GM12878 (cell line): ENCODE measurements around the gene HSPA4. TPM values are rescaled to one million over a fixed set of nuclear protein-coding genes. Genes with fewer than 3 reads are reported as not detected.

Source experiments
- ATAC-seq: fragments of 200-7000 bp; cut with Tn5 transposase; 3 replicates; pipeline ENCODE4 v1.9.1; 2020; ENCODE audit warnings: mild to moderate bottlenecking, moderate library complexity
- BruUV-seq: library from RNA; stranded (reverse); fragments of 400-500 nt; replicated peaks from 2 replicates; lab custom pipeline; 2021; lab: Mats Ljungman, UMichigan
- CTCF ChIA-PET: fragments of 300-600 bp; sonication (Branson Sonifier 250); formaldehyde crosslinking; extraction: SDS; loops from one replicate; lab custom pipeline; 2021; ENCODE audit warnings: inconsistent platforms; lab: Yijun Ruan, JAX
- POLR2A ChIA-PET: fragments of 350-600 bp; formaldehyde crosslinking; extraction: SDS; loops from one replicate; lab custom pipeline; 2021; ENCODE audit warnings: inconsistent platforms; lab: Charles Lee
- RAD21 ChIA-PET: fragments of 300-600 bp; sonication (Branson Sonifier 250); formaldehyde crosslinking; loops from one replicate; lab custom pipeline; 2023; ENCODE audit warnings: antibody characterized with exemption; ENCODE audit not compliant: unreplicated experiment; lab: Charles Lee
- SMC1A ChIA-PET: fragments of 300-600 bp; sonication (Branson Sonifier 250); formaldehyde crosslinking; loops from one replicate; lab custom pipeline; 2023; ENCODE audit not compliant: unreplicated experiment, uncharacterized antibody; lab: Charles Lee
- DNase-seq: peaks from one replicate; pipeline ENCODE4 v3.0.0-alpha.2; 2011; ENCODE audit warnings: low read depth, low spot score
- FAIRE-seq: peaks from 3 replicates; lab custom pipeline; 2011; peaks lifted over from hg19 to GRCh38; lab: Jason Lieb, UNC
- H2AFZ ChIP-seq: 2 replicates; pipeline ENCODE4 v1.6.0; 2011; ENCODE audit warnings: low read depth, low read length, control low read depth; ENCODE audit not compliant: control insufficient read depth
- H3K27ac ChIP-seq: 2 replicates; pipeline ENCODE4 v1.5.1; 2011; ENCODE audit warnings: control low read depth; ENCODE audit not compliant: control insufficient read depth, insufficient read depth
- H3K27me3 ChIP-seq, 2 experiments: replicated peaks in 1 of 2; 2 replicates each; pipeline versions ENCODE4 v1.6.0 to v1.6.1; 2011; ENCODE audit warnings: low read length in 1 of 2; ENCODE audit not compliant: control insufficient read depth in 2 of 2, insufficient read depth in 2 of 2
- H3K36me3 ChIP-seq, 2 experiments: 2 replicates each; pipeline ENCODE4 v1.5.1; 2011; ENCODE audit warnings: low read length in 1 of 2; ENCODE audit not compliant: control insufficient read depth in 2 of 2, insufficient read depth in 2 of 2
- H3K4me1 ChIP-seq: 2 replicates; pipeline ENCODE4 v1.6.1; 2011; ENCODE audit warnings: mild to moderate bottlenecking, low read length, moderate library complexity, mixed read lengths; ENCODE audit not compliant: control insufficient read depth, insufficient read depth
- H3K4me2 ChIP-seq: 2 replicates; pipeline ENCODE4 v1.6.0; 2011; ENCODE audit warnings: control low read depth; ENCODE audit not compliant: control insufficient read depth, insufficient read depth
- H3K4me3 ChIP-seq: fragments of 200-600 bp; sonication (generic); 2 replicates; pipeline ENCODE4 v1.5.1; 2016
- H3K79me2 ChIP-seq: 2 replicates; pipeline ENCODE4 v1.6.0; 2011; ENCODE audit warnings: low read length; ENCODE audit not compliant: control insufficient read depth, insufficient read depth
- H3K9ac ChIP-seq: 2 replicates; pipeline ENCODE4 v1.8.0; 2011; ENCODE audit warnings: low read length, control low read depth, mixed read lengths; ENCODE audit not compliant: control insufficient read depth, insufficient read depth
- H3K9me3 ChIP-seq: replicated peaks from 3 replicates; pipeline ENCODE4 v1.5.1; 2011; ENCODE audit warnings: mild to moderate bottlenecking, low read length; ENCODE audit not compliant: control insufficient read depth, insufficient read depth
- H4K20me1 ChIP-seq: 2 replicates; pipeline ENCODE4 v1.6.0; 2011; ENCODE audit not compliant: control insufficient read depth, insufficient read depth
- MTA2 ChIP-seq: fragments of 450-650 bp; IDR thresholded peaks from 2 replicates; pipeline ENCODE4 v1.6.1; 2016; ENCODE audit warnings: low read depth, mild to moderate bottlenecking, moderate library complexity
- NFYA ChIP-seq: IDR thresholded peaks from 2 replicates; pipeline ENCODE4 v1.6.1; 2011; ENCODE audit warnings: low read depth, mild to moderate bottlenecking, low read length, improper control_type of control experiment, borderline replicate concordance
- PAX5 ChIP-seq: IDR thresholded peaks from 2 replicates; pipeline ENCODE4 v1.6.1; 2011; ENCODE audit warnings: low read depth, low read length, borderline replicate concordance
- RBBP5 ChIP-seq: fragments of 200-600 bp; sonication (generic); conservative IDR thresholded peaks from 2 replicates; pipeline ENCODE4 v1.6.1; 2016
- USF1 ChIP-seq: IDR thresholded peaks from 2 replicates; pipeline ENCODE4 v1.6.1; 2011; ENCODE audit warnings: borderline replicate concordance, low read depth, mild to moderate bottlenecking, moderate library complexity, mixed read lengths, low read length; ENCODE audit not compliant: insufficient read depth; ENCODE audit errors: extremely low read length
- ZNF622 ChIP-seq: fragments of 450-650 bp; IDR thresholded peaks from 2 replicates; pipeline ENCODE4 v1.6.1; 2017; ENCODE audit warnings: mild to moderate bottlenecking, inconsistent platforms
- WGBS: methylation state at CpG from one replicate; pipeline ENCODE4 v1.1.6; 2016; ENCODE audit warnings: low lambda C conversion rate; ENCODE audit not compliant: insufficient replicate concordance, insufficient coverage; ENCODE audit errors: missing lambda C conversion rate; 5-methylcytosine and 5-hydroxymethylcytosine counted together
- in situ Hi-C: fragments of 300-500 bp; cut with MboI; formaldehyde crosslinking; loops from 9 replicates; pipeline ENCODE4 v1.14.3; 2018; ENCODE audit warnings: mixed read lengths
- intact Hi-C: fragments of 100-400 bp; cut with micrococcal nuclease; formaldehyde crosslinking; loops from one replicate; pipeline ENCODE4 v1.14.2; 2022; ENCODE audit not compliant: unreplicated experiment
- polyA plus RNA-seq, 11 experiments: library from polyadenylated mRNA; depleted of rRNA in 4 of 11; unstranded in 6 of 11; stranded (reverse) in 5 of 11; fragments of >200 nt; fragmentation: Nextera tagmentation in 4 of 11; fragmentation: Illumina TruSeq in 1 of 11; extraction: Ambion mirVana in 4 of 11; extraction: Trizol in 1 of 11; gene quantifications; 1 replicate in 1 of 11; 2 replicates in 10 of 11; pipeline versions ENCODE4 v1.2.1 to v1.2.3, GENCODE V29; 2011 to 2016; ENCODE audit warnings: inconsistent platforms in 2 of 11, missing spikeins in 2 of 11, low read depth in 1 of 11
- total RNA-seq, 4 experiments: library from RNA; depleted of rRNA in 3 of 4; stranded (reverse); fragments of >200 nt in 3 of 4; fragmentation: Illumina TruSeq in 1 of 4; extraction: Trizol in 1 of 4; gene quantifications; 2 replicates each; pipeline versions ENCODE4 v1.2.1 to v1.2.3, GENCODE V29; 2013 to 2021

Gene HSPA4
- total and polyA plus RNA-seq, 10 of the 15 experiments (the other 5 are each of a cell fraction or from before 2014, with no cell fraction given), result 61.6 to 234 (median 116) TPM

GRCh38 chr5:133109655-133110483 lies 58.1 kb downstream of the HSPA4 start (continued):
- TF ChIP-seq MTA2, result no peak
- TF ChIP-seq NFYA, result no peak
- TF ChIP-seq ZNF622, result no peak
- no peak for TF ChIP-seq PAX5

GRCh38 chr5:133110709-133111108 lies 58.9 kb downstream of the HSPA4 start:
- Histone ChIP-seq H2AFZ (no peak overlapping the region), H3K27me3 (no peaks in the 10 kb centered on the region), H3K9ac (no peak overlapping the region), H3K4me1 (peaks cover 17% of the 10 kb centered on the region), H3K27ac (no peak overlapping the region), H3K4me2 (no peak overlapping the region), H4K20me1 (no peaks in the 10 kb centered on the region), H3K79me2 (no peaks in the 10 kb centered on the region), H3K4me3 (no peak overlapping the region), H3K36me3 (0 out of 4 replicates have a peak, but pooled peaks cover 0 to 2% of the 10 kb centered on the region in 2 experiments), H3K9me3 (no peaks in the 10 kb centered on the region)
- no TSS peak for BruUV-seq
- FAIRE-seq (no peak), DNase-seq (no peak), ATAC-seq (no peak)
- in situ Hi-C loops, result loop anchor here (5.0 to 10.0 kb wide), 4 partner anchors 177 to 837 kb away; no protein-coding TSS in a partner anchor
- CTCF ChIA-PET, result interaction anchor here (0.7 to 3.3 kb wide), 35 partner anchors 9 to 834 kb away, joined by 3 to 26 read pairs (median 4); no protein-coding TSS in a partner anchor
- intact Hi-C loops, result loop anchor here (1.0 to 5.0 kb wide), 7 partner anchors 137 to 757 kb away; no protein-coding TSS in a partner anchor
- POLR2A ChIA-PET, result no interaction called here
- SMC1A ChIA-PET, result interaction anchor here (0.8 to 2.6 kb wide), 18 partner anchors 9 to 867 kb away, joined by 3 to 10 read pairs (median 4); no protein-coding TSS in a partner anchor
- RAD21 ChIA-PET, result interaction anchor here (0.7 to 4.6 kb wide), 12 partner anchors 35 to 313 kb away, joined by 3 to 38 read pairs (median 4); no protein-coding TSS in a partner anchor
- 79% methylated on average over 6 of the region's 6 CpGs for WGBS
- TF ChIP-seq USF1 (no peak), RBBP5 (no peak)
